Measurements from ENCODE around the gene KCNQ4.
A peak's percentile ranks its signal among the peaks of the same experiment; 100 is the strongest.

KCNQ4 gene

DNA sequence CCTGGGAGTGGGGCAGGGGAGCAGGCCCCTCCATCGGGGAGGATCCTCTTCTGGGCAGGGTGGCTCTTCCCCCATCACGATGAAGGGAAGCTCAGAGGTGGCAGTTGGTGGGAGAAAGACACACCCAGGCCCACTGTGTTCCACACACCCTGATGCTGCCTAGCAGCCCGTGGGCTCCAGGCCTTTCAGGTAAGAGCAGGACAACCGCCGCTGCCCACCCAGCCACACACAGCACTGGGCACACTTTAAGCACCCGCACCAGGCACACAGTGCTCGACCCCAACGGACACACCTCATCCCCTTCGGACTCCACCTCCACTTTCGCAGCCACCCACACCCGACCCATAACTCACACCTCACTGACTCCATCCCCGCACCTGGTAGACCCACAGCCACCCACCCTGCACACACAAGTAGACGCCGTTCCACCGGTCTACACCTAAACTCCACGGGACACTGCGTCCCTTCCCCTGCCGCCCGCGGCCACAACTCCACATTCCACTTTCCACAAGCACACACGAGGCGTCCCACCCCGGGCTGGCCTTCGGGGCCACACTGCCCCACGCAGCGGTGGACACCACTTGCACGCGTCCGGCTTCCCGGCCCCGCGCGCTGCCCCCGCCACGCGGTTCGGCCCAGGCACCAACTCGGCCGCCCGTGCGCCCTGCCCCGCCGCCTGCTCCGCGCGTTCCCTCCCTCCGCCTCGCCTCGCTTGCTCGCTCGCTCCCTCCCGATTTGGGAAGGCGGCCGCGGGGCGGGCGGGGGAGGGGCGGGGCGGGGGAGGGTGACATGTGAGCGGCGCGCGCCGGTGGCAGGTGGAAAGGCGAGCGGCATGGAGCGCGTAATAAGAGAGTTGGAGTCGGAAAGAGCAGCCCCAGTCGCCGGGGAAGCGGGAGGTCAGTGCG lies at the start of gene KCNQ4:
Gene KCNQ4, plus strand, starts transcription at position 787 of the 905 bp plus-strand sequence. CDS start 307 bp downstream, outside the sequence.
- Histone ChIP-seq H2AFZ (ENCODE audit: low read length) (no peak within 1 kb of the TSS), H3K27ac (ENCODE audit: low read depth, low read length, poor library complexity, severe bottlenecking) (no peak within 1 kb of the TSS), H3K4me3 (ENCODE audit: low read depth, low read length, poor library complexity, severe bottlenecking) (no peak within 1 kb of the TSS)

DNA sequence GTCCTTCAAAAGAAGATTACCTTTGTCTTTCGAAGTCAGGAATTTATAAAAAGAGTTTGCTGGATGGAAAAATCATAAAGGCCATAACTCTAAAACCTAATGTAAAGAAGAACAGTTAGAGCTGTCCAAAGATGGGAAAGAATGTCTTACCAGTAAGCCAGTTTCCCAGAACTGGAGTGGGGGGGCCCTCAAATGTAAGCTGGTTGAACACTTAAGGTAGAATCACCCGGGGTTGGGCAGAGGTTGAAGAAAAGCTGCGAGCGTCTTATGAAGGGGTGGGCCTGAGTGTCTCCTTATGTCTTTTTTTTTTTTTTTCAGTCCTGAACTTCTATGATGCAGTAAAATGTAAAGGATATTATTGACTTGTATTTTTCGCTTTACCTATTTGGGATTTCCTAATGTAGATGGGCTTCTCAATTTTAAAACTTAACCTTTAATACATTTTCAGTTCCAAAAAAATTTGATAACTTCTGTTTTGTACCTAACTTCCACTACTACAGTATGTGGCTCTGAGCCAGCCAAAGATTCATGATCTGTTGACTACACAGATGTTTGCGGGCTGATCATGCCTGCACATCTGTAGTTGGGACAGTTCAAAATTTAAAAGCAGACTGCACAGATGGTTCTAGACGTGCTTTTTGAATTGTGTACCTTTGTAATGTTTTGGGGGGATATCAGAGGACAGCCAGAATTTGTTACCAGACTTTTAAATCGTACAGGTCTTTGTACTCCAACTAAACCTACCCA lies 48.5 kb upstream of the KCNQ4 start:
- Histone ChIP-seq H3K4me1 (ENCODE audit: insufficient read depth, low read length, severe bottlenecking) (no peaks in the 10 kb centered on the region), H3K36me3 (ENCODE audit: insufficient read depth, low read length) (peaks cover 34% of the 10 kb centered on the region), H2AFZ (ENCODE audit: low read length) (no peak overlapping the region), H4K20me1 (ENCODE audit: insufficient read depth, low read length) (no peaks in the 10 kb centered on the region), H3K9me2 (ENCODE audit: low read depth, low read length) (no peaks in the 10 kb centered on the region), H3K4me2 (ENCODE audit: low read length) (no peak overlapping the region), H3F3A (ENCODE audit: insufficient read depth, low read length) (no peaks in the 10 kb centered on the region), H3K27me3 (ENCODE audit: insufficient read depth, low read length) (no peaks in the 10 kb centered on the region), H3K4me3 (ENCODE audit: low read depth, low read length, poor library complexity, severe bottlenecking) (no peak overlapping the region), H3K9ac (ENCODE audit: low read length) (no peak overlapping the region), H3K27ac (ENCODE audit: low read depth, low read length, poor library complexity, severe bottlenecking) (no peak overlapping the region), H3K9me3 (ENCODE audit: low read length) (no peaks in the 10 kb centered on the region), H3K79me2 (ENCODE audit: insufficient read depth, low read length) (peaks cover 51% of the 10 kb centered on the region)
- TF ChIP-seq, protein P1, sequence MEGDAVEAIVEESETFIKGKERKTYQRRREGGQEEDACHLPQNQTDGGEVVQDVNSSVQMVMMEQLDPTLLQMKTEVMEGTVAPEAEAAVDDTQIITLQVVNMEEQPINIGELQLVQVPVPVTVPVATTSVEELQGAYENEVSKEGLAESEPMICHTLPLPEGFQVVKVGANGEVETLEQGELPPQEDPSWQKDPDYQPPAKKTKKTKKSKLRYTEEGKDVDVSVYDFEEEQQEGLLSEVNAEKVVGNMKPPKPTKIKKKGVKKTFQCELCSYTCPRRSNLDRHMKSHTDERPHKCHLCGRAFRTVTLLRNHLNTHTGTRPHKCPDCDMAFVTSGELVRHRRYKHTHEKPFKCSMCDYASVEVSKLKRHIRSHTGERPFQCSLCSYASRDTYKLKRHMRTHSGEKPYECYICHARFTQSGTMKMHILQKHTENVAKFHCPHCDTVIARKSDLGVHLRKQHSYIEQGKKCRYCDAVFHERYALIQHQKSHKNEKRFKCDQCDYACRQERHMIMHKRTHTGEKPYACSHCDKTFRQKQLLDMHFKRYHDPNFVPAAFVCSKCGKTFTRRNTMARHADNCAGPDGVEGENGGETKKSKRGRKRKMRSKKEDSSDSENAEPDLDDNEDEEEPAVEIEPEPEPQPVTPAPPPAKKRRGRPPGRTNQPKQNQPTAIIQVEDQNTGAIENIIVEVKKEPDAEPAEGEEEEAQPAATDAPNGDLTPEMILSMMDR (IDR thresholded peaks at IDR 0.05; ENCODE audit: low read length): no peak
- TF ChIP-seq EZH2 (IDR thresholded peaks at IDR 0.05; ENCODE audit: borderline replicate concordance, low read length): no peak

More for the DNA sequence above, at the start of gene KCNQ4:
- Histone ChIP-seq H3K79me2 (ENCODE audit: insufficient read depth, low read length) (no peaks in the 10 kb centered on the region), H3F3A (ENCODE audit: insufficient read depth, low read length) (no peaks in the 10 kb centered on the region), H3K9me2 (ENCODE audit: low read depth, low read length) (no peaks in the 10 kb centered on the region), H3K4me1 (ENCODE audit: insufficient read depth, low read length, severe bottlenecking) (no peaks in the 10 kb centered on the region), H3K36me3 (ENCODE audit: insufficient read depth, low read length) (no peaks in the 10 kb centered on the region), H4K20me1 (ENCODE audit: insufficient read depth, low read length) (no peaks in the 10 kb centered on the region), H3K27me3 (ENCODE audit: insufficient read depth, low read length) (peaks cover 3% of the 10 kb centered on the region; the same call in 1 of the 2 replicates), H3K9me3 (ENCODE audit: low read length) (no peaks in the 10 kb centered on the region), H3K4me2 (ENCODE audit: low read length) (peak within 1 kb of the TSS; percentile 24; the same call in 1 of the 2 replicates), H3K9ac (ENCODE audit: low read length) (no peak within 1 kb of the TSS)
- TF ChIP-seq, protein P1 (IDR thresholded peaks at IDR 0.05; ENCODE audit: low read length): no peak
- no peak for TF ChIP-seq EZH2 (IDR thresholded peaks at IDR 0.05; ENCODE audit: borderline replicate concordance, low read length)

DNA sequence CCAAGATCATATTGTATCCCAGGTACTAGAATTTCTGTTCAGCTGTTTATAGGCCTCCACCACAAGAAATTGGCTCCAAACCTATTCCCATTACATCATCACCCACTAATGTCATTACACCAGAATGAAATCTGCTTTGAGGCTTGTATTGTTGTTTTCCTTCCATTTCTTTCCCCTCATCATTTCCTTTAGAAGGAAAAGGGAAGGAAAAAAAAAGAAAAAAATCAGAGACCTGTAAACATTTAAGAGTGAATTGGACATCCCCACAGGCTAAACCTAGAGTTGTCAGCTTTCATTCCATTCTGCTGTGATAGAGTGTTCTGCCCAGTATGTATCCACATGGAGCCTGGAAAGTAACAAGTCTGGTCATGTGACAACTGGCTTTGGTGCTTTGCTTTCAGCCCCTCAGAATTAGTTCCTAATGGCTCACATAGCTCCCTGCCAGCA lies 47.5 kb upstream of the KCNQ4 start:
- no peaks in the 10 kb centered on the region for H3K27me3 ChIP-seq (ENCODE audit: insufficient read depth, low read length)
- H3K27ac ChIP-seq (ENCODE audit: low read depth, low read length, poor library complexity, severe bottlenecking): no peak overlapping the region
- no peaks in the 10 kb centered on the region for H4K20me1 ChIP-seq (ENCODE audit: insufficient read depth, low read length)
- no peak overlapping the region for H3K9ac ChIP-seq (ENCODE audit: low read length)
- H3K4me2 ChIP-seq (ENCODE audit: low read length): no peak overlapping the region
- no peaks in the 10 kb centered on the region for H3K9me3 ChIP-seq (ENCODE audit: low read length)
- H2AFZ ChIP-seq (ENCODE audit: low read length): no peak overlapping the region
- H3K4me1 ChIP-seq (ENCODE audit: insufficient read depth, low read length, severe bottlenecking): no peaks in the 10 kb centered on the region
- TF ChIP-seq, protein P1 (IDR thresholded peaks at IDR 0.05; ENCODE audit: low read length): no peak
- no peak for TF ChIP-seq EZH2 (IDR thresholded peaks at IDR 0.05; ENCODE audit: borderline replicate concordance, low read length)
- H3K4me3 ChIP-seq (ENCODE audit: low read depth, low read length, poor library complexity, severe bottlenecking): no peak overlapping the region
- H3K9me2 ChIP-seq (ENCODE audit: low read depth, low read length): no peaks in the 10 kb centered on the region
- peaks cover 42% of the 10 kb centered on the region for H3K79me2 ChIP-seq (ENCODE audit: insufficient read depth, low read length)
- peaks cover 36% of the 10 kb centered on the region for H3K36me3 ChIP-seq (ENCODE audit: insufficient read depth, low read length)
- H3F3A ChIP-seq (ENCODE audit: insufficient read depth, low read length): no peaks in the 10 kb centered on the region
